22Rv1 (cell line): ENCODE data around the gene GRIA4.

Experiments used
- CTCF ChIP-seq: fragments of 450-650 bp; IDR thresholded peaks from 2 replicates; pipeline ENCODE4 v1.5.1; 2017; ENCODE audit warnings: mild to moderate bottlenecking
- ZFX ChIP-seq: fragments of 450-650 bp; IDR thresholded peaks from 2 replicates; pipeline ENCODE4 v1.6.1; 2017; ENCODE audit warnings: antibody characterized with exemption, borderline replicate concordance

GRCh38 chr11:105718641-105719040 lies 108.8 kb downstream of the GRIA4 start:
- TF ChIP-seq CTCF: no peak
- TF ChIP-seq ZFX: no peak
